COR-L47 (cell line): ENCODE measurements around the gene DNAJB13.
"Not testable (repeated sequence)": the region's sequence is repeated elsewhere in the genome, so short reads cannot be mapped to it uniquely, and the experiment has no call there.

Experiments used
- DNase-seq: peaks from one replicate; lab custom pipeline; 2025; lab: John Stamatoyannopoulos, UW

DNAJB13 gene

GRCh38 chr11:73950869-73951710 is at the start of gene DNAJB13:
TSS of gene DNAJB13 (plus strand) at chr11:73951026. CDS start at chr11:73951070, 44 bp downstream.
- no peak for DNase-seq

- DNase-seq = no peak
Observed at GRCh38 chr11:73902303-73902702, 48.5 kb upstream of the DNAJB13 start.

- DNase-seq = no peak
Observed at GRCh38 chr11:73907191-73907590, 43.6 kb upstream of the DNAJB13 start.

GRCh38 chr11:73912026-73912425 is 38.8 kb upstream of the DNAJB13 start:
- DNase-seq = no peak

GRCh38 chr11:73913472-73913871 is 37.4 kb upstream of the DNAJB13 start:
- no peak for DNase-seq

- no peak for DNase-seq
Observed at GRCh38 chr11:73914284-73914683, 36.5 kb upstream of the DNAJB13 start.

GRCh38 chr11:73916435-73916834 is 34.4 kb upstream of the DNAJB13 start:
- DNase-seq = no peak

DNA sequence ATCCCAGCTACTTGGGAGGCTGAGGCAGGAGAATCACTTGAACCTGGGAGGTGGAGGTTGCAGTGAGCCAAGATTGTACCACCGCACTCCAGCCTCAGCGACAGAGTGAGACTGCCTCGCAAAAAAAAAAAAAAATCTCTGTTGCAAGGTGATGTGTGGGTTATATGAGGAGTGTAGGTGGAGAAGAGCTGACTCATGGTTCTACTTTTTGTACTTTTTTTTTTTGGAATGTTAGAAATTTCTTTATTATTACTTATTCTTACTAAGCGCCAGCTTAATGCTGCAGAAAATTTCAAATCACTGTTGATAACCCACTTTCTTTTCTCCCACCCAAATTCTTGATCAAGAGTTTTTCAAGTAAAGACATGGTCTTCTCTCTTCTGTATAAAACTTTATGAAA is 29.6 kb upstream of the DNAJB13 start:
- DNase-seq = no peak

DNA sequence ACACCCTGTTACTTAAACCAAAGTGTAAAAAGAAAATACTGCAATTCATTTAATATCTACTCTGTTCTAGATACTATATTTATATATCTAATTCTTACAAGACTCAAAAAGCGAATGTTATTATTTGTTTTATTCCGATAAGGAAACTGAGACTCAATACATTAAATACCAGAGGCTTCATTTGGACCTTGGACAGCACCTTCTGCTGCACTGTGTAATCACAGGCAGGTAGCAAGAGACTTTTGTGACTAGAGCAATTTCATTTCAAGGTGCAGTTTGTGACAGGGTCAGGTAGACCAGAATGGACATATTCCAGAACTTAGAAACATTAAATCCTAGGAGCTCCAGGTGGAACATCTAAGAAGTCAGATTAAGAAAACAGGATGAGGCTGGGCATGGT is 21.4 kb upstream of the DNAJB13 start:
- no peak for DNase-seq

DNA sequence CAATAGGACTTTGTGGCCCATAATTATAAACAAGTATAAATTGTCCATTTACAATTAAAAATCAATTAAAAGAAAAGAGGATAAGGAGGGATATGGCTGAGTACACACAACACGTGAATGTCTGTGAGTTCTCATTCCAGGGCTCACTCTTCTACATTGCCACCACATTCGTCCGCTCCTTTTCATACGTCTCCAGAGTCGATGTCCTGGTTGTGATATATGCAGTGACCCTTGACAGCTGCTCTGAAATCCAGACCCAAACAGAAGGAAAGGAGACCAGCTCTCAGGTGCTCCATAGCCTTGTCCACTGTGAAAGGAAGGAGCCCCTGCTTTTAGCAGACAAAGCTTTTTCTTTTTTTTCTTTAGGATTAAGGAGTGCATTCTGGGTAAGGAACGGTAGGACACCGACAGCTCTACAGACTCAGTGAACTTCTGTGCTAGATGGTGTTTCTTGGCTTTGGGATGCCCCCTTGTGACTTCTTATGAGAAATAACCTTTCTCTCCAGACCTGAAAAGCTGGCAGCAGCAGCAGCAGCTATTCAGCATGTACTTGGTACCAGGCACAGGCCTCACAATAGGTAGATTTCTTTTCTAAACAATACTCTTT is 19.7 kb upstream of the DNAJB13 start:
- peak; percentile 53 for DNase-seq

DNA sequence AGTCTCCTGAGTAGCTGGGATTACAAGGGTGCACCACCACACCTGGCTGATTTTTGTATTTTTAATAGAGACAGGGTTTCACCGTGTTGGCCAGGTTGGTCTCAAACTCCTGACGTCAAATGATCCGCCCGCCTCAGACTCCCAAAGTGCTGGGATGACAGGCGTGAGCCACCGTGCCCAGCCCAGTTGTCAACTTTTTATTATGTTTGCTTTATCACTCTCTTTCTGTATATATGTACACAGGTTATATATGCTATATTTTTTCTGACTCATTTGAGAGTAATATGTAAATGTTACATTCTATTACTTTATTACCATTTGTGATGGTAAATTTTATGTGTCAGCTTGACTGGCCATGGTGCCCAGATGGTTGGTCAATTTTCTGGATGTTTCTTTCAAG is 18.9 kb upstream of the DNAJB13 start:
- no peak for DNase-seq

GRCh38 chr11:73932781-73933180 is 18.0 kb upstream of the DNAJB13 start:
- no peak for DNase-seq

DNA sequence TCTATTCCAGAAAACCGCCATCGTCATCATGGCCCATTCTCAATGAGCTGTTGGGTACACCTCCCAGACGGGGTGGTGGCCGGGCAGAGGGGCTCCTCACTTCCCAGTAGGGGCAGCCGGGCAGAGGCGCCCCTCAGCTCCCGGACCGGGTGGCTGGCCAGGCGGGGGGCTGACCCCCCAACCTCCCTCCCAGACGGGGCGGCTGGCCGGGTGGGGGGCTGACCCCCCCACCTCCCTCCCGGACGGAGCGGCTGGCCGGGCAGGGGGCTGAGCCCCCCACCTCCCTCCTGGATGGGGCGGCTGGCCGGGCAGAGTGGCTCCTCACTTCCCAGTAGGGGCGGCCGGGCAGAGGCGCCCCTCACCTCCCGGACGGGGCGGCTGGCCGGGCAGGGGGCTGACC is 14.8 kb upstream of the DNAJB13 start:
- DNase-seq = not testable (repeated sequence)

DNA sequence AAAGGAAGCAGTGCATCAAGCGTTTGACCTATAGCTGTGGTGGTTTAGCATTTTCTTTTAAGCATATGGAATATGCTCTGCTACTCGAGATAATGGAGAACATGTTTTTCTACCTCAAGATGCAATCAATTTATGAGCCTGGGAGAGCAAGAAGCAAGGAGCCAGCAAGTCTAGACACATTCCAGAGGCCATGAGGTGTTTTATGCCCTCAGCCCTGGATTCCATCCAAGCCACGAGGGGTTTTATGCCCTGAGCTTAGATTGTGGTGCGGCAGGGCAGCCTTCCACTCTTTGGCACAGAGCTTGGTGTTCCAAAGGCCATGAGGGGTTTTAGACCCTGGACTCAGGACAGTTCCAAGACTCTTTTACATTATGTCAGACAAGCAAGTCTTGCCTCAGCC is 11.7 kb upstream of the DNAJB13 start:
- DNase-seq = no peak

DNA sequence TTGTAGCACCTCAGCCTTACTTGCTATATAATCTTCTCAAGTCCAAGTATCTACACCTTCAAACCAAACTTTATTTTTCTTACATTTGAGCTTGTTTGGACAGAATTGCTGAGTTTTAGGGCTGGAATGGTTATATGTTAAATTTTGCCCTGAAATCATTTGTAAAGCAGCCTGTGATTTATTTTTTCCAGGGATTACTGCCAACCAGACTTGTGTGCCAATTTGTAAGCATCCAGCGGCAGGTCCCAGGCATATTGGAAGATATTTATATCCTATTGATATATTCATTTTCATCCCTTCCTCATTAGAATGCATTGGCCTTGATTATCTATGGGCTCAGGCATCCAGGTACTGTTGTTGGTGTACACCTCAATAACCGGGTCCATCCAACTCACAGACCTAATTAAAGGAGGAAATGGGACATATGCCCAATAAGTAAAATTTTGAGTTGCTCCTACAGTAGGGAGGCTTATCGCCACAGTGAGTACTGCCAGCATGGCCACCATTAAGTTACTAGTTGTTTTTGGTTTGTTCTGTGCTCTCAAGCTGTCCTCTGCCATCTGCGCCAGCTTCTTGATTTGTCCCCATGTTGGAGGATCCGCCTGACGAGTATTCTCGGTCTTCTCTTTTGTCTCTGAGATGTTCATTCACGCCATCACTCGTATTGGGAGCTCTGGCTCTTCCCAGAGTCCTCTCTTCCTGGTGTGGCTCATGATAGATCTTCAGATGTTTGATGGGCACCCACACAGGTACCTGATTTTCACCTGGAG is 9.8 kb upstream of the DNAJB13 start:
- no peak for DNase-seq

DNA sequence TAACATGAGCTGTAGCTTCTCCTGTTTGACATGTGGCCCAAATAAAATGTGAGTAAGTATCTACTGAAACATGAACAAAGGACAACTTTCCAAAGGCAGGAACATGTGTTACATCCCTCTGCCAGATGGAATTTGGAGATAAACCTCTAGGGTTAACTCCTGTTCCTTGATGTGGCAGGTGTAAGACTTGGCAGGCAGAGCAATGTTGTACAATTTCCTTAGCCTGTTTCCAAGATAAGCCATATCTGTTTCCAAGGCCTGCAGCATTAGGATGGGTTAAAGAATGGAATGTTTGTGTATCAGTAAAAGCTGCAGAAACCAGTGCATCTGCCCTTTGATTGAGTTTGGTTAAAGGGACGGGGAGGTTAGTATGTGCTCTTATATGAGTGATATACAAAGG is 8.8 kb upstream of the DNAJB13 start:
- DNase-seq = no peak

DNA sequence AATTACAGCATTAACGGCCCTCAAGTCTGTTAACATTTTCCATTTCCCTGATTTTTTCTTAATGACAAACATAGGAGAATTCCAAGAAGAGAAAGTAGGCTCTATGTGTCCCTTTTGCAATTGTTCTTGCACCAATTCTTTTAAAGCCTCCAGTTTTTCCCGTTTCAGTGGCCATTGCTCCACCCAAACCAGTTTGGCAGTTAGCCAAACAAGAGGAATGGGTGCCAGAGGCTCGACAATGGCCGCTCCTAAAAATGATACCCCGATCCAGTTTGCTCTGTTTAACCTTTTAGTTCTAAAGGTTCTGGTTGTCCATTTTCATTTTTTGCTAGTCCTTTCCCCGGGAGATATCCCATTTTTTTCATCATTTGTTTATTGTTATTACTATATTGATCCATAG is 6.7 kb upstream of the DNAJB13 start:
- DNase-seq = no peak

DNA sequence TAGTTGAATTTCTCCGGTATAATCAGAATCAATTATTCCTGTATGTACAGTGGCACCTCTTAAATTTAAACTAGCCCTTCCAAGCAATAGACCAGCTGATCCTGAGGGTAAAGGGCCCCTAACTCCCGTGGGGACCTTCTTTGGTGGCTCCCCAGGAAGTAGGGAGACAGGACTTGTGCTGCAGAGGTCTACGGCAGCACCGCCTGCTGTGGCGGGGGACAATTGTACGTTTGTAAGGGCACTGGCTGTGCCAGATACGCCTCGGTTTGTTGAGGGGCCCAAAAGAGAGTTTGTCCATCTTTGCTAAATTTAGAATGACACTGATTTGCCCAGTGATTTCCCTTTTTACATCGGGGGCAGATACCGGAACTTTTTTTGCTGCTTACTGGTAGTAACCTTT is 5.9 kb upstream of the DNAJB13 start:
- DNase-seq = no peak

- no peak for DNase-seq
Observed at GRCh38 chr11:73945396-73945795, 5.4 kb upstream of the DNAJB13 start.

- DNase-seq = no peak
Observed at GRCh38 chr11:73946798-73947458, 3.9 kb upstream of the DNAJB13 start.

GRCh38 chr11:73949246-73949645 is 1.6 kb upstream of the DNAJB13 start:
- no peak for DNase-seq

- no peak for DNase-seq
Observed at GRCh38 chr11:73949912-73950311, 914 bp upstream of the DNAJB13 start.
